ENCODE measurements around the gene KCNG2. TPM values are rescaled to one million over a fixed set of nuclear protein-coding genes. Genes with fewer than 3 reads are reported as not detected.

KCNG2 gene
- total and polyA plus RNA-seq, 2 experiments from 2014 or later: 0.13 to 0.52 TPM

DNA sequence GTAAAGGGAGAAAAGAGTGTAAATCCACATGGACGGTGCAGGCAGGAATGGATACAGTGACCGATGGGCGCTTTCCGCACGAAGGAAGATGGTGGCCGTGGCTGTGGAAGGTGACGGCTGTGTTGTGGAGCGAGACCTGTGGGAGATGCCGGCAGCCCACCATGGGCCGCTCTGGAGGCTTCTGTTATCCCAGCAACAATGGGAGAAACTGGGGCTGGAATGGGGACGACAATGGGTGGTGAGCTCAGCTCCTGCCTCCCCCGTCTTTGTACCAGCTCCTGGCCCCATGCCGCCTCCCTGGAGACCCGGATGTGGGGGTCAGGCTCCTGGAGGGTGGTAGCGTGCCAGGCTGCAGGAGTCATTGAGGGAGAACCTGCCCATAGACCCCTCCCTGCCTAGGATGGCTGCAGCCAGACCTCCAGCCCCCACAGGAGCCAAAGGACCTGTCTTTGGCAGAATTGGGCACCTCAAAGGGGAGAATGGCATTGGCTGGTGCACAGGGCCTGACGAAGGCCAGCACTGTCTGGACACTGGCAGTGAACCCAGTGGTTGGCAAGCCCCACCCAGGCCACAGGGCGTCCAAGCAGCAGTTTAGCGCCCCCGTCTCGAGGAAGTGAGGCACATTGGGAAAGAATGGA, 81.1 kb downstream of the KCNG2 start:
- H3K27me3 Mint-ChIP-seq (ENCODE audit: insufficient read depth, low read depth, poor library complexity): peaks cover 5% of the 10 kb centered on the region
- H2AFZ ChIP-seq: no peak overlapping the region
- H3K79me2 ChIP-seq (replicated peaks; ENCODE audit: insufficient read depth): no peaks in the 10 kb centered on the region
- H3K27ac ChIP-seq (ENCODE audit: low read depth): no peak overlapping the region
- no peaks in the 10 kb centered on the region for H3K27me3 ChIP-seq (ENCODE audit: insufficient read depth)
- H3K9me3 Mint-ChIP-seq: peaks cover 2% of the 10 kb centered on the region; the same call in 1 of the 3 replicates
- no peak overlapping the region for H3K4me2 ChIP-seq
- no peaks in the 10 kb centered on the region for H4K20me1 ChIP-seq (replicated peaks; ENCODE audit: insufficient read depth)
- no peaks in the 10 kb centered on the region for H3F3A ChIP-seq (replicated peaks; ENCODE audit: low read depth)
- ATAC-seq (no peak), DNase-seq (ENCODE audit: low spot score) (no peak)
- H3K36me3 Mint-ChIP-seq (ENCODE audit: low read depth): no peaks in the 10 kb centered on the region
- no peak for TF ChIP-seq ZNF114 (CRISPR knock-in tag; IDR thresholded peaks at IDR 0.05)
- TF ChIP-seq ZNF331 (CRISPR knock-in tag; IDR thresholded peaks at IDR 0.05; ENCODE audit: low read depth): no peak
- TF ChIP-seq NANOG (IDR thresholded peaks at IDR 0.05; ENCODE audit: borderline replicate concordance): no peak
- TF ChIP-seq, protein P1, sequence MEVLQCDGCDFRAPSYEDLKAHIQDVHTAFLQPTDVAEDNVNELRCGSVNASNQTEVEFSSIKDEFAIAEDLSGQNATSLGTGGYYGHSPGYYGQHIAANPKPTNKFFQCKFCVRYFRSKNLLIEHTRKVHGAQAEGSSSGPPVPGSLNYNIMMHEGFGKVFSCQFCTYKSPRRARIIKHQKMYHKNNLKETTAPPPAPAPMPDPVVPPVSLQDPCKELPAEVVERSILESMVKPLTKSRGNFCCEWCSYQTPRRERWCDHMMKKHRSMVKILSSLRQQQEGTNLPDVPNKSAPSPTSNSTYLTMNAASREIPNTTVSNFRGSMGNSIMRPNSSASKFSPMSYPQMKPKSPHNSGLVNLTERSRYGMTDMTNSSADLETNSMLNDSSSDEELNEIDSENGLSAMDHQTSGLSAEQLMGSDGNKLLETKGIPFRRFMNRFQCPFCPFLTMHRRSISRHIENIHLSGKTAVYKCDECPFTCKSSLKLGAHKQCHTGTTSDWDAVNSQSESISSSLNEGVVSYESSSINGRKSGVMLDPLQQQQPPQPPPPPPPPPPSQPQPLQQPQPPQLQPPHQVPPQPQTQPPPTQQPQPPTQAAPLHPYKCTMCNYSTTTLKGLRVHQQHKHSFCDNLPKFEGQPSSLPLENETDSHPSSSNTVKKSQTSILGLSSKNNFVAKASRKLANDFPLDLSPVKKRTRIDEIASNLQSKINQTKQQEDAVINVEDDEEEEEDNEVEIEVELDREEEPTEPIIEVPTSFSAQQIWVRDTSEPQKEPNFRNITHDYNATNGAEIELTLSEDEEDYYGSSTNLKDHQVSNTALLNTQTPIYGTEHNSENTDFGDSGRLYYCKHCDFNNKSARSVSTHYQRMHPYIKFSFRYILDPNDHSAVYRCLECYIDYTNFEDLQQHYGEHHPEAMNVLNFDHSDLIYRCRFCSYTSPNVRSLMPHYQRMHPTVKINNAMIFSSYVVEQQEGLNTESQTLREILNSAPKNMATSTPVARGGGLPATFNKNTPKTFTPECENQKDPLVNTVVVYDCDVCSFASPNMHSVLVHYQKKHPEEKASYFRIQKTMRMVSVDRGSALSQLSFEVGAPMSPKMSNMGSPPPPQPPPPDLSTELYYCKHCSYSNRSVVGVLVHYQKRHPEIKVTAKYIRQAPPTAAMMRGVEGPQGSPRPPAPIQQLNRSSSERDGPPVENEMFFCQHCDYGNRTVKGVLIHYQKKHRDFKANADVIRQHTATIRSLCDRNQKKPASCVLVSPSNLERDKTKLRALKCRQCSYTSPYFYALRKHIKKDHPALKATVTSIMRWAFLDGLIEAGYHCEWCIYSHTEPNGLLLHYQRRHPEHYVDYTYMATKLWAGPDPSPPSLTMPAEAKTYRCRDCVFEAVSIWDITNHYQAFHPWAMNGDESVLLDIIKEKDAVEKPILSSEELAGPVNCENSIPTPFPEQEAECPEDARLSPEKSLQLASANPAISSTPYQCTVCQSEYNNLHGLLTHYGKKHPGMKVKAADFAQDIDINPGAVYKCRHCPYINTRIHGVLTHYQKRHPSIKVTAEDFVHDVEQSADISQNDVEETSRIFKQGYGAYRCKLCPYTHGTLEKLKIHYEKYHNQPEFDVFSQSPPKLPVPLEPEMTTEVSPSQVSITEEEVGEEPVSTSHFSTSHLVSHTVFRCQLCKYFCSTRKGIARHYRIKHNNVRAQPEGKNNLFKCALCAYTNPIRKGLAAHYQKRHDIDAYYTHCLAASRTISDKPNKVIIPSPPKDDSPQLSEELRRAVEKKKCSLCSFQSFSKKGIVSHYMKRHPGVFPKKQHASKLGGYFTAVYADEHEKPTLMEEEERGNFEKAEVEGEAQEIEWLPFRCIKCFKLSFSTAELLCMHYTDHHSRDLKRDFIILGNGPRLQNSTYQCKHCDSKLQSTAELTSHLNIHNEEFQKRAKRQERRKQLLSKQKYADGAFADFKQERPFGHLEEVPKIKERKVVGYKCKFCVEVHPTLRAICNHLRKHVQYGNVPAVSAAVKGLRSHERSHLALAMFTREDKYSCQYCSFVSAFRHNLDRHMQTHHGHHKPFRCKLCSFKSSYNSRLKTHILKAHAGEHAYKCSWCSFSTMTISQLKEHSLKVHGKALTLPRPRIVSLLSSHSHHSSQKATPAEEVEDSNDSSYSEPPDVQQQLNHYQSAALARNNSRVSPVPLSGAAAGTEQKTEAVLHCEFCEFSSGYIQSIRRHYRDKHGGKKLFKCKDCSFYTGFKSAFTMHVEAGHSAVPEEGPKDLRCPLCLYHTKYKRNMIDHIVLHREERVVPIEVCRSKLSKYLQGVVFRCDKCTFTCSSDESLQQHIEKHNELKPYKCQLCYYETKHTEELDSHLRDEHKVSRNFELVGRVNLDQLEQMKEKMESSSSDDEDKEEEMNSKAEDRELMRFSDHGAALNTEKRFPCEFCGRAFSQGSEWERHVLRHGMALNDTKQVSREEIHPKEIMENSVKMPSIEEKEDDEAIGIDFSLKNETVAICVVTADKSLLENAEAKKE (CRISPR knock-in tag; IDR thresholded peaks at IDR 0.05): no peak
- no peak for TF ChIP-seq EZH2 (IDR thresholded peaks at IDR 0.05; ENCODE audit: low read depth, unreplicated experiment)
- TF ChIP-seq CREB1 (CRISPR knock-in tag; IDR thresholded peaks at IDR 0.05; ENCODE audit: low read depth): no peak
- TF ChIP-seq JUNB (IDR thresholded peaks at IDR 0.05; ENCODE audit: unreplicated experiment): no peak
- no peak for TF ChIP-seq STAT1 (IDR thresholded peaks at IDR 0.05; ENCODE audit: unreplicated experiment)
- TF ChIP-seq, protein P2, sequence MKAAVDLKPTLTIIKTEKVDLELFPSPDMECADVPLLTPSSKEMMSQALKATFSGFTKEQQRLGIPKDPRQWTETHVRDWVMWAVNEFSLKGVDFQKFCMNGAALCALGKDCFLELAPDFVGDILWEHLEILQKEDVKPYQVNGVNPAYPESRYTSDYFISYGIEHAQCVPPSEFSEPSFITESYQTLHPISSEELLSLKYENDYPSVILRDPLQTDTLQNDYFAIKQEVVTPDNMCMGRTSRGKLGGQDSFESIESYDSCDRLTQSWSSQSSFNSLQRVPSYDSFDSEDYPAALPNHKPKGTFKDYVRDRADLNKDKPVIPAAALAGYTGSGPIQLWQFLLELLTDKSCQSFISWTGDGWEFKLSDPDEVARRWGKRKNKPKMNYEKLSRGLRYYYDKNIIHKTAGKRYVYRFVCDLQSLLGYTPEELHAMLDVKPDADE (IDR thresholded peaks at IDR 0.05): no peak
- TF ChIP-seq POLR2AphosphoS5 (IDR thresholded peaks at IDR 0.05; ENCODE audit: low read depth): no peak
- no peak for TF ChIP-seq EZH2phosphoT487 (IDR thresholded peaks at IDR 0.05; ENCODE audit: unreplicated experiment)
- TF ChIP-seq, protein P3, sequence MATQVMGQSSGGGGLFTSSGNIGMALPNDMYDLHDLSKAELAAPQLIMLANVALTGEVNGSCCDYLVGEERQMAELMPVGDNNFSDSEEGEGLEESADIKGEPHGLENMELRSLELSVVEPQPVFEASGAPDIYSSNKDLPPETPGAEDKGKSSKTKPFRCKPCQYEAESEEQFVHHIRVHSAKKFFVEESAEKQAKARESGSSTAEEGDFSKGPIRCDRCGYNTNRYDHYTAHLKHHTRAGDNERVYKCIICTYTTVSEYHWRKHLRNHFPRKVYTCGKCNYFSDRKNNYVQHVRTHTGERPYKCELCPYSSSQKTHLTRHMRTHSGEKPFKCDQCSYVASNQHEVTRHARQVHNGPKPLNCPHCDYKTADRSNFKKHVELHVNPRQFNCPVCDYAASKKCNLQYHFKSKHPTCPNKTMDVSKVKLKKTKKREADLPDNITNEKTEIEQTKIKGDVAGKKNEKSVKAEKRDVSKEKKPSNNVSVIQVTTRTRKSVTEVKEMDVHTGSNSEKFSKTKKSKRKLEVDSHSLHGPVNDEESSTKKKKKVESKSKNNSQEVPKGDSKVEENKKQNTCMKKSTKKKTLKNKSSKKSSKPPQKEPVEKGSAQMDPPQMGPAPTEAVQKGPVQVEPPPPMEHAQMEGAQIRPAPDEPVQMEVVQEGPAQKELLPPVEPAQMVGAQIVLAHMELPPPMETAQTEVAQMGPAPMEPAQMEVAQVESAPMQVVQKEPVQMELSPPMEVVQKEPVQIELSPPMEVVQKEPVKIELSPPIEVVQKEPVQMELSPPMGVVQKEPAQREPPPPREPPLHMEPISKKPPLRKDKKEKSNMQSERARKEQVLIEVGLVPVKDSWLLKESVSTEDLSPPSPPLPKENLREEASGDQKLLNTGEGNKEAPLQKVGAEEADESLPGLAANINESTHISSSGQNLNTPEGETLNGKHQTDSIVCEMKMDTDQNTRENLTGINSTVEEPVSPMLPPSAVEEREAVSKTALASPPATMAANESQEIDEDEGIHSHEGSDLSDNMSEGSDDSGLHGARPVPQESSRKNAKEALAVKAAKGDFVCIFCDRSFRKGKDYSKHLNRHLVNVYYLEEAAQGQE (IDR thresholded peaks at IDR 0.05; ENCODE audit: unreplicated experiment): no peak
- TF ChIP-seq, protein P4, sequence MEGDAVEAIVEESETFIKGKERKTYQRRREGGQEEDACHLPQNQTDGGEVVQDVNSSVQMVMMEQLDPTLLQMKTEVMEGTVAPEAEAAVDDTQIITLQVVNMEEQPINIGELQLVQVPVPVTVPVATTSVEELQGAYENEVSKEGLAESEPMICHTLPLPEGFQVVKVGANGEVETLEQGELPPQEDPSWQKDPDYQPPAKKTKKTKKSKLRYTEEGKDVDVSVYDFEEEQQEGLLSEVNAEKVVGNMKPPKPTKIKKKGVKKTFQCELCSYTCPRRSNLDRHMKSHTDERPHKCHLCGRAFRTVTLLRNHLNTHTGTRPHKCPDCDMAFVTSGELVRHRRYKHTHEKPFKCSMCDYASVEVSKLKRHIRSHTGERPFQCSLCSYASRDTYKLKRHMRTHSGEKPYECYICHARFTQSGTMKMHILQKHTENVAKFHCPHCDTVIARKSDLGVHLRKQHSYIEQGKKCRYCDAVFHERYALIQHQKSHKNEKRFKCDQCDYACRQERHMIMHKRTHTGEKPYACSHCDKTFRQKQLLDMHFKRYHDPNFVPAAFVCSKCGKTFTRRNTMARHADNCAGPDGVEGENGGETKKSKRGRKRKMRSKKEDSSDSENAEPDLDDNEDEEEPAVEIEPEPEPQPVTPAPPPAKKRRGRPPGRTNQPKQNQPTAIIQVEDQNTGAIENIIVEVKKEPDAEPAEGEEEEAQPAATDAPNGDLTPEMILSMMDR (conservative IDR thresholded peaks at IDR 0.05; ENCODE audit: low read depth in 2 of 2): no peak
- H3K4me1 ChIP-seq (ENCODE audit: insufficient read depth): no peaks in the 10 kb centered on the region
- no peak overlapping the region for H3K4me3 Mint-ChIP-seq
- H3K36me3 ChIP-seq (ENCODE audit: insufficient read depth): no peaks in the 10 kb centered on the region
- no peak overlapping the region for H3K4me3 ChIP-seq
- no peak overlapping the region for H3K27ac Mint-ChIP-seq
- no peaks in the 10 kb centered on the region for H3K9me2 ChIP-seq (ENCODE audit: insufficient read depth)
- H3K4me1 Mint-ChIP-seq: no peaks in the 10 kb centered on the region; the same call in 2 of the 3 replicates

All from GM23338 (cell line).